GM23338 (cell line): ENCODE results near the gene EPC1. TPM values are rescaled to one million over a fixed set of nuclear protein-coding genes. Genes with fewer than 3 reads are reported as not detected.

Experiments
- ATAC-seq: fragments of 200-7000 bp; cut with Tn5 transposase; 3 replicates; pipeline ENCODE4 v1.9.1; 2020
- DNase-seq: peaks from one replicate; pipeline ENCODE4 v3.0.0-alpha.2; 2015; ENCODE audit warnings: low spot score
- H2AFZ ChIP-seq: fragments of 200-600 bp; sonication (generic); 2 replicates; pipeline ENCODE4 v1.8.0; 2016; ENCODE audit warnings: antibody characterized with exemption, mild to moderate bottlenecking, moderate library complexity
- H3F3A ChIP-seq: fragments of 200-600 bp; sonication (generic); replicated peaks from 2 replicates; pipeline ENCODE4 v1.8.0; 2017; ENCODE audit warnings: antibody characterized with exemption, mixed run types, low read depth
- H3K27ac ChIP-seq: fragments of 200-600 bp; sonication (generic); 2 replicates; pipeline ENCODE4 v1.6.1; 2016; ENCODE audit warnings: low read depth
- H3K27me3 ChIP-seq: fragments of 200-600 bp; sonication (generic); 2 replicates; pipeline ENCODE4 v1.8.0; 2016; ENCODE audit warnings: mild to moderate bottlenecking, mixed run types, moderate library complexity; ENCODE audit not compliant: insufficient read depth
- H3K36me3 ChIP-seq: fragments of 200-600 bp; sonication (generic); 2 replicates; pipeline ENCODE4 v1.8.0; 2016; ENCODE audit warnings: mild to moderate bottlenecking; ENCODE audit not compliant: insufficient read depth
- H3K4me1 ChIP-seq: fragments of 200-600 bp; sonication (generic); 2 replicates; pipeline ENCODE4 v1.8.0; 2016; ENCODE audit warnings: mild to moderate bottlenecking, moderate library complexity; ENCODE audit not compliant: insufficient read depth
- H3K4me2 ChIP-seq: fragments of 200-600 bp; sonication (generic); 2 replicates; pipeline ENCODE4 v1.7.1; 2017; ENCODE audit warnings: mixed run types
- H3K4me3 ChIP-seq: fragments of 200-600 bp; sonication (generic); 2 replicates; pipeline ENCODE4 v1.6.1; 2016; ENCODE audit warnings: mixed run types
- H3K79me2 ChIP-seq: fragments of 200-600 bp; sonication (generic); replicated peaks from 2 replicates; pipeline ENCODE4 v1.8.0; 2017; ENCODE audit warnings: mild to moderate bottlenecking; ENCODE audit not compliant: insufficient read depth
- H3K9me2 ChIP-seq: fragments of 200-600 bp; sonication (generic); 2 replicates; pipeline ENCODE4 v1.8.0; 2017; ENCODE audit not compliant: insufficient read depth
- H4K20me1 ChIP-seq: fragments of 200-600 bp; sonication (generic); replicated peaks from 2 replicates; pipeline ENCODE4 v1.8.0; 2017; ENCODE audit warnings: mild to moderate bottlenecking; ENCODE audit not compliant: insufficient read depth
- H3K27ac Mint-ChIP-seq: 2 replicates; pipeline ENCODE4 v1.8.0; 2020; ENCODE audit warnings: inconsistent platforms, mild to moderate bottlenecking, moderate library complexity, mixed read lengths
- H3K27me3 Mint-ChIP-seq: 3 replicates; pipeline ENCODE4 v1.8.0; 2022; ENCODE audit warnings: low read depth, mild to moderate bottlenecking, moderate library complexity, mixed read lengths, inconsistent platforms; ENCODE audit not compliant: insufficient read depth, poor library complexity
- H3K36me3 Mint-ChIP-seq: 3 replicates; pipeline ENCODE4 v1.8.0; 2021; ENCODE audit warnings: low read depth, mild to moderate bottlenecking, inconsistent platforms, moderate library complexity, mixed read lengths
- H3K4me1 Mint-ChIP-seq: 3 replicates; pipeline ENCODE4 v1.8.0; 2020; ENCODE audit warnings: mild to moderate bottlenecking, inconsistent platforms, mixed read lengths
- H3K4me3 Mint-ChIP-seq: 3 replicates; pipeline ENCODE4 v1.8.0; 2021; ENCODE audit warnings: moderate library complexity, mild to moderate bottlenecking, inconsistent platforms, mixed read lengths
- H3K9me3 Mint-ChIP-seq: 3 replicates; pipeline ENCODE4 v1.8.0; 2020; ENCODE audit warnings: moderate library complexity, mild to moderate bottlenecking, inconsistent platforms, mixed read lengths
- CREB1 ChIP-seq: fragments of 250-450 bp; sonication (Bioruptor Pico); IDR thresholded peaks from 2 replicates; pipeline ENCODE4 v1.5.0; 2020; ENCODE audit warnings: low read depth, mild to moderate bottlenecking, moderate library complexity
- EZH2 ChIP-seq: fragments of 200-600 bp; sonication (generic); IDR thresholded peaks from one replicate; pipeline ENCODE4 v1.8.0; 2017; ENCODE audit warnings: antibody characterized with exemption, mild to moderate bottlenecking, low read depth; ENCODE audit not compliant: unreplicated experiment
- JUNB ChIP-seq: IDR thresholded peaks from one replicate; pipeline ENCODE4 v1.6.1; 2016; ENCODE audit warnings: antibody characterized with exemption; ENCODE audit not compliant: unreplicated experiment
- NANOG ChIP-seq: IDR thresholded peaks from 2 replicates; pipeline ENCODE4 v1.6.1; 2016; ENCODE audit warnings: antibody characterized with exemption, borderline replicate concordance
- POLR2AphosphoS5 ChIP-seq: IDR thresholded peaks from 2 replicates; pipeline ENCODE4 v1.6.1; 2016; ENCODE audit warnings: antibody characterized with exemption, low read depth
- REST ChIP-seq: IDR thresholded peaks from one replicate; pipeline ENCODE4 v1.6.1; 2018; ENCODE audit warnings: antibody characterized with exemption; ENCODE audit not compliant: unreplicated experiment
- ZNF114 ChIP-seq: fragments of 250-450 bp; sonication (Bioruptor Pico); IDR thresholded peaks from 2 replicates; pipeline ENCODE4 v1.5.0; 2020; ENCODE audit warnings: mild to moderate bottlenecking, moderate library complexity
- polyA plus RNA-seq: library from polyadenylated mRNA; unstranded; fragments of >200 nt; fragmentation: Nextera tagmentation; extraction: Ambion mirVana; gene quantifications from 2 replicates; pipeline ENCODE4 v1.2.1, GENCODE V29; 2016
- total RNA-seq: library from RNA; depleted of rRNA; stranded (reverse); fragments of >200 nt; shearing (Covaris generic); gene quantifications from 2 replicates; pipeline ENCODE4 v1.2.3, GENCODE V29; 2014
- TF ChIP-seq, protein P1 (sequence below), 2 experiments: fragments of 200-600 bp in 1 of 2; sonication (generic) in 1 of 2; conservative IDR thresholded peaks; 2 replicates each; pipeline versions ENCODE4 v1.5.1 to v1.6.1; 2016 to 2017; ENCODE audit warnings: antibody characterized with exemption in 2 of 2, low read depth in 2 of 2, mild to moderate bottlenecking in 2 of 2, moderate library complexity in 1 of 2
- TF ChIP-seq, protein P2 (sequence below): IDR thresholded peaks from 2 replicates; pipeline ENCODE4 v1.6.1; 2016; ENCODE audit warnings: antibody characterized with exemption

Gene EPC1
- total and polyA plus RNA-seq, 2 experiments from 2014 or later = 24.1 to 25.9 TPM

- TF ChIP-seq, protein P1, sequence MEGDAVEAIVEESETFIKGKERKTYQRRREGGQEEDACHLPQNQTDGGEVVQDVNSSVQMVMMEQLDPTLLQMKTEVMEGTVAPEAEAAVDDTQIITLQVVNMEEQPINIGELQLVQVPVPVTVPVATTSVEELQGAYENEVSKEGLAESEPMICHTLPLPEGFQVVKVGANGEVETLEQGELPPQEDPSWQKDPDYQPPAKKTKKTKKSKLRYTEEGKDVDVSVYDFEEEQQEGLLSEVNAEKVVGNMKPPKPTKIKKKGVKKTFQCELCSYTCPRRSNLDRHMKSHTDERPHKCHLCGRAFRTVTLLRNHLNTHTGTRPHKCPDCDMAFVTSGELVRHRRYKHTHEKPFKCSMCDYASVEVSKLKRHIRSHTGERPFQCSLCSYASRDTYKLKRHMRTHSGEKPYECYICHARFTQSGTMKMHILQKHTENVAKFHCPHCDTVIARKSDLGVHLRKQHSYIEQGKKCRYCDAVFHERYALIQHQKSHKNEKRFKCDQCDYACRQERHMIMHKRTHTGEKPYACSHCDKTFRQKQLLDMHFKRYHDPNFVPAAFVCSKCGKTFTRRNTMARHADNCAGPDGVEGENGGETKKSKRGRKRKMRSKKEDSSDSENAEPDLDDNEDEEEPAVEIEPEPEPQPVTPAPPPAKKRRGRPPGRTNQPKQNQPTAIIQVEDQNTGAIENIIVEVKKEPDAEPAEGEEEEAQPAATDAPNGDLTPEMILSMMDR (conservative IDR thresholded peaks at IDR 0.05; ENCODE audit: low read depth in 2 of 2) = no peak
- TF ChIP-seq ZNF114 (no peak), REST (no peak)
- TF ChIP-seq, protein P2, sequence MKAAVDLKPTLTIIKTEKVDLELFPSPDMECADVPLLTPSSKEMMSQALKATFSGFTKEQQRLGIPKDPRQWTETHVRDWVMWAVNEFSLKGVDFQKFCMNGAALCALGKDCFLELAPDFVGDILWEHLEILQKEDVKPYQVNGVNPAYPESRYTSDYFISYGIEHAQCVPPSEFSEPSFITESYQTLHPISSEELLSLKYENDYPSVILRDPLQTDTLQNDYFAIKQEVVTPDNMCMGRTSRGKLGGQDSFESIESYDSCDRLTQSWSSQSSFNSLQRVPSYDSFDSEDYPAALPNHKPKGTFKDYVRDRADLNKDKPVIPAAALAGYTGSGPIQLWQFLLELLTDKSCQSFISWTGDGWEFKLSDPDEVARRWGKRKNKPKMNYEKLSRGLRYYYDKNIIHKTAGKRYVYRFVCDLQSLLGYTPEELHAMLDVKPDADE = no peak
These were observed 9.6 kb downstream of the EPC1 start (continued) for GRCh38 chr10:32337350-32337749.

DNA sequence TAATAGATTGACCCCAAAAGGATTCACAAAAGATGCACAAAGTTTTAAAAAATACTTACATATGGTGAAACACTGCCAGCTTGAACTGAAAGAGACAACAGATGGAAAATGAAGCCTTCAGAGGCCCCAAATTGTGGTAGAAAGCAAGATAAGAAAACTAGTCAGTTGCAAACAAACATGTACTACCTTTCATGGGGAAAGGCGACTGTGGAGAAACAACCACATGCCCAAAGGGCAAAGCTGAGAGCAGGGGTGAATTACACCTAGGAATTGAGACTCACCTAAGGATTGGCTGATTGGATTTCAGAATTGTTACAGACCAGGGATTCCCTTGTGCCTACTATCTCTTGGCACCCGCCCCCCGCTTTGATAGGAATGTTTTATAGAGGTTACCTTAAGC is 13.1 kb downstream of the EPC1 start:
- Histone ChIP-seq H3K79me2 (peaks cover 100% of the 10 kb centered on the region), H3K27ac (peak overlapping the region; percentile 4; the same call in 1 of the 2 replicates), H4K20me1 (peaks cover 27% of the 10 kb centered on the region), H3K4me3 (no peak overlapping the region), H3K4me1 (peaks cover 43% of the 10 kb centered on the region), H3K4me2 (no peak overlapping the region), H3K27me3 (no peaks in the 10 kb centered on the region), H3F3A (no peaks in the 10 kb centered on the region), H2AFZ (no peak overlapping the region), H3K36me3 (no peaks in the 10 kb centered on the region), H3K9me2 (peaks cover 3% of the 10 kb centered on the region; the same call in 1 of the 2 replicates)
- H3K4me3 Mint-ChIP-seq = no peak overlapping the region
- DNase-seq = no peak
- peaks cover 7% of the 10 kb centered on the region; the same call in 2 of the 3 replicates for H3K36me3 Mint-ChIP-seq
- H3K9me3 Mint-ChIP-seq = no peaks in the 10 kb centered on the region
- 0 out of 2 replicates have a peak overlapping the region, but pooled peaks have one; percentile 26 for H3K27ac Mint-ChIP-seq
- ATAC-seq = peak; percentile 15; the same call in 1 of the 3 replicates
- H3K27me3 Mint-ChIP-seq = peaks cover 1% of the 10 kb centered on the region
- peaks cover 69% of the 10 kb centered on the region for H3K4me1 Mint-ChIP-seq
- no peak for TF ChIP-seq EZH2
- TF ChIP-seq, protein P1 (conservative IDR thresholded peaks at IDR 0.05; ENCODE audit: low read depth in 2 of 2) = no peak
- no peak for TF ChIP-seq POLR2AphosphoS5
- TF ChIP-seq REST = no peak
- TF ChIP-seq JUNB = no peak
- TF ChIP-seq NANOG = no peak
- TF ChIP-seq CREB1 = no peak
- no peak for TF ChIP-seq ZNF114
- TF ChIP-seq, protein P2 = no peak
